ENCODE data around the gene ARHGEF18. TPM values are rescaled to one million over a fixed set of nuclear protein-coding genes. Genes with fewer than 3 reads are reported as not detected.
"Not testable (repeated sequence)": the region's sequence is repeated elsewhere in the genome, so short reads cannot be mapped to it uniquely, and the experiment has no call there.

ARHGEF18 gene
- total RNA-seq, 1 donor from 2014 or later: 8.3 TPM

DNA sequence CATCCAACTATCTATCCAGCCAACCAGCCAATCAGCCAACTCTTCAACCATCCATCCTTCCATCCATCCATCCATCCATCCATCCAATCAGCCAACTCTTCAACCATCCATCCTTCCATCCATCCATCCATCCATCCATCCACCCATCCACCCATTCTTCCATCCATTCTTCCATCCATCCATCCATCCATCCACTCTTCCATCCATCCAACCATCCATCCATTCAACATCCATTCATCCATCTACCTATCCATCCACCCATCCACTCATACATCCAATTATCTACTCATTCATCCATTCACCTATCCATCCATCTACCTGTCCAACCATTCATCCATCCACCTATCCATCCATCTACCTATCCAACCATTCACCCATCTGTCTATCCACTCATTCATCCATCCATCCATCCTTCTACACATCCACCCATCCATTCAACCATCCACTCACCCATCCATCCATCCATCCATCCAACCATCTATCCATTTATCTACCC, 9.4 kb downstream of the ARHGEF18 start:
- intact Hi-C loops (cut with micrococcal nuclease): no loop called here
- Histone ChIP-seq H3K27me3 (ENCODE audit: low read depth) (peaks cover 14% of the 10 kb centered on the region), H3K4me3 (no peak overlapping the region), H3K4me1 (no peaks in the 10 kb centered on the region), H3K27ac (replicated peaks) (no peak overlapping the region), H3K9me3 (replicated peaks) (no peaks in the 10 kb centered on the region), H3K36me3 (no peaks in the 10 kb centered on the region)
- TF ChIP-seq, protein P1, sequence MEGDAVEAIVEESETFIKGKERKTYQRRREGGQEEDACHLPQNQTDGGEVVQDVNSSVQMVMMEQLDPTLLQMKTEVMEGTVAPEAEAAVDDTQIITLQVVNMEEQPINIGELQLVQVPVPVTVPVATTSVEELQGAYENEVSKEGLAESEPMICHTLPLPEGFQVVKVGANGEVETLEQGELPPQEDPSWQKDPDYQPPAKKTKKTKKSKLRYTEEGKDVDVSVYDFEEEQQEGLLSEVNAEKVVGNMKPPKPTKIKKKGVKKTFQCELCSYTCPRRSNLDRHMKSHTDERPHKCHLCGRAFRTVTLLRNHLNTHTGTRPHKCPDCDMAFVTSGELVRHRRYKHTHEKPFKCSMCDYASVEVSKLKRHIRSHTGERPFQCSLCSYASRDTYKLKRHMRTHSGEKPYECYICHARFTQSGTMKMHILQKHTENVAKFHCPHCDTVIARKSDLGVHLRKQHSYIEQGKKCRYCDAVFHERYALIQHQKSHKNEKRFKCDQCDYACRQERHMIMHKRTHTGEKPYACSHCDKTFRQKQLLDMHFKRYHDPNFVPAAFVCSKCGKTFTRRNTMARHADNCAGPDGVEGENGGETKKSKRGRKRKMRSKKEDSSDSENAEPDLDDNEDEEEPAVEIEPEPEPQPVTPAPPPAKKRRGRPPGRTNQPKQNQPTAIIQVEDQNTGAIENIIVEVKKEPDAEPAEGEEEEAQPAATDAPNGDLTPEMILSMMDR (IDR thresholded peaks at IDR 0.05; ENCODE audit: borderline replicate concordance): no peak
- DNase-seq: no peak

DNA sequence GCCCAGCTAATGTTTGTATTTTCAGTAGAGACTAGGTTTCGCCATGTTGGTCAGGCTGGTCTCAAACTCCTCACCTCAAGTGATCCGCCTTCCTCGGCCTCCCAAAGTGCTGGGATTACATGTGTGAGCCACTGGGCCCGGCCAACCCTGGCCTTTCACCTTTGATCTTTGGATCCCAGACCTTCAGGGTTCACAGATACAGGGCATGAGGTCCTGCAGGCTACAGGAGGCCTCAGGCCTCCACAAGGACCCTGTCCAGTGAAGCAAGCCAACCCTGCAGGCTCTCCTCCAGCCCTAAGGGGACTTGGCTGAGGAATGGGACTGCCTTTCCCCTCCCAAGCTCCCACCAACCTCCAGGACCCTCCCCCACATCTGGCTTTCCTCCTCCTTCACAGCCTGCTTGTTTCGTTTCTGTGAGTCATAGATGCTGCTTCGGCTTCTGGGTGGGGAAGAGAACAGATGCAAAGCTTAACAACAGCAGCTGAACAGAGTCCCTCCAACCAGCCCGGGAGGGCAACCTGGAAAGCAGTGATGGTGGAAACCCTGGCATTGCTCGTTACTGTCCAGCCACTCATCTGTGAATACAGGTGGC, 11.8 kb downstream of the ARHGEF18 start:
- TF ChIP-seq, protein P1 (IDR thresholded peaks at IDR 0.05; ENCODE audit: borderline replicate concordance): no peak
- Histone ChIP-seq H3K9me3 (replicated peaks) (no peaks in the 10 kb centered on the region), H3K4me1 (no peaks in the 10 kb centered on the region), H3K27ac (replicated peaks) (no peak overlapping the region), H3K4me3 (no peak overlapping the region), H3K36me3 (no peaks in the 10 kb centered on the region), H3K27me3 (ENCODE audit: low read depth) (peaks cover 7% of the 10 kb centered on the region)
- intact Hi-C loops (cut with micrococcal nuclease): no loop called here
- no peak for DNase-seq

DNA sequence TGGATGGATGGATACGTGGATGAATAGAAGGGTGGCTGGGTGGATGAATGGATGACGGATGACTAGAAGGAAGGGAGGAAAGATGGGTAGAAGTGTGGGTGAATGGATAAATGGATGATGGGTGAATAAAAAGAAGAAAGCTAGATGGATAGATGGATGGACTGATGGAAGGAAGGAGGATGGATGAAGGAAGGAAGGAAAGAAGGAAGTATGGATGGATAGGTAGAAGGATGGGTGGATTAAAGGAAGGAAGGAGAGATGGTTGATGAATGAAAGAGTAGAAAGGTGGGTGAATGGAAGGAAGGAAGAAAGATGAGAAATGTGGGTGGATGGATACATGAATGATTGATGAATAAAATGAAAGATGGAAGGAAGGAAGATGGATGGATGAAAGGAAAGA, 14.5 kb downstream of the ARHGEF18 start:
- no peak for DNase-seq
- no peak overlapping the region for H3K27ac ChIP-seq (replicated peaks)
- H3K36me3 ChIP-seq: no peaks in the 10 kb centered on the region
- H3K4me3 ChIP-seq: no peak overlapping the region
- H3K4me1 ChIP-seq: no peaks in the 10 kb centered on the region
- intact Hi-C loops (cut with micrococcal nuclease): no loop called here
- H3K27me3 ChIP-seq (ENCODE audit: low read depth): peaks cover 7% of the 10 kb centered on the region
- TF ChIP-seq, protein P1 (IDR thresholded peaks at IDR 0.05; ENCODE audit: borderline replicate concordance): no peak
- H3K9me3 ChIP-seq (replicated peaks): no peaks in the 10 kb centered on the region

DNA sequence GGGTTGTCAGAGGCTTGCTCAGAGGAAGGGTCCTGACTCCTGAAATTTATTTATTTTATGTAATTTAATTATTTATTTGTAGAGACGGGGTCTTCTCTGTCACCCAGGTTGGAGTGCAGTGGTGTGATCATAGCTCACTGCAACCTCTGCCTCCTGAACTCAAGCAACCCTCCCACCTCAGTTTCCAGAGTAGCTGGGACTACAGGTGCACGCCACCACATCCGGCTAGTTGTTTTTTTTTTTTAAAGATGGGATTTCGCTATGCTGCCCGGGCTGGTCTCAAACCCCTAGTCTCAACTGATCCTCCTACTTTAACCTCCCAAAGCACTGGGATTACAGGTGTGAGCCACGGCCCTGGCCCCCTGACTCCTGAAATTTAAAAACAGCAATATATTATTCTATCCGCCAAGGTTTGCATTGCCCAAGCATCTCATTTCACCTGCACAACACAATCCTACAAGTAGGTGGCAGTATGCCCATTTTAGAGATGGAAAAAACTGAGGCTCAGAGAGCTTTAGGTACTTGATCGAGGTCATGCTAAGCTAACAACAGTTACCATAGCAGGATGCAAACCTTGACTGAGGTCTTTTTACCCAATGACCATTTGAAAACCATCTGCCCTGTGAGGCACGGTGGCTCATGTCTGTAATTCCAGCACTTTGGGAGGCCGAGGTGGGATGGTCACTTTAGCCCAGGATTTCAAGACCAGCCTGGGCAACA, 18.1 kb downstream of the ARHGEF18 start:
- H3K27ac ChIP-seq (replicated peaks): no peak overlapping the region
- no peak for DNase-seq
- H3K4me1 ChIP-seq: no peaks in the 10 kb centered on the region
- H3K4me3 ChIP-seq: no peak overlapping the region
- no peaks in the 10 kb centered on the region for H3K9me3 ChIP-seq (replicated peaks)
- peaks cover 19% of the 10 kb centered on the region for H3K27me3 ChIP-seq (ENCODE audit: low read depth)
- intact Hi-C loops (cut with micrococcal nuclease): no loop called here
- no peaks in the 10 kb centered on the region for H3K36me3 ChIP-seq
- TF ChIP-seq, protein P1 (IDR thresholded peaks at IDR 0.05; ENCODE audit: borderline replicate concordance): peak; percentile 33

DNA sequence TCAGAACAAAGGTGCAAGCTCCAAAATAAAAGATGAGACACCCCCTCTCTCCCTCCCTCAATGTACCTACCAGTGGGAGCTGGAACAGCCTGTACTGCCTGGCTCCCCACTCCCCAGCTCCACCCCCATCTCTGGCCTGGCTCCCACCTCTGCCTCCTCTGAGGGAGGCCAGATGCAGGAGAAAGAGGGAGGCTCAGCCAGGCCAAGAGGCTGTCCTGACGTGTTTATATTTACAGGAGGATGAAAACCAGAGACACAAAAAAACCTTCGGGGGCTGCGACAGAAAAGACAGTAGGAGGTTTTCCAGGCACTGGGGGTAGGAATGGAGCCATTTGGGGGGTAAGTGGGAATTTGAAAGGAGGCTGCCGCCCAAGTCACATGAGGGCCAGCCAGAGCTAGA, 19.7 kb downstream of the ARHGEF18 start:
- intact Hi-C loops (cut with micrococcal nuclease): no loop called here
- H3K9me3 ChIP-seq (replicated peaks): no peaks in the 10 kb centered on the region
- no peak overlapping the region for H3K27ac ChIP-seq (replicated peaks)
- H3K4me1 ChIP-seq: no peaks in the 10 kb centered on the region
- no peaks in the 10 kb centered on the region for H3K36me3 ChIP-seq
- TF ChIP-seq, protein P1 (IDR thresholded peaks at IDR 0.05; ENCODE audit: borderline replicate concordance): no peak
- DNase-seq: no peak
- no peak overlapping the region for H3K4me3 ChIP-seq
- peaks cover 12% of the 10 kb centered on the region for H3K27me3 ChIP-seq (ENCODE audit: low read depth)

DNA sequence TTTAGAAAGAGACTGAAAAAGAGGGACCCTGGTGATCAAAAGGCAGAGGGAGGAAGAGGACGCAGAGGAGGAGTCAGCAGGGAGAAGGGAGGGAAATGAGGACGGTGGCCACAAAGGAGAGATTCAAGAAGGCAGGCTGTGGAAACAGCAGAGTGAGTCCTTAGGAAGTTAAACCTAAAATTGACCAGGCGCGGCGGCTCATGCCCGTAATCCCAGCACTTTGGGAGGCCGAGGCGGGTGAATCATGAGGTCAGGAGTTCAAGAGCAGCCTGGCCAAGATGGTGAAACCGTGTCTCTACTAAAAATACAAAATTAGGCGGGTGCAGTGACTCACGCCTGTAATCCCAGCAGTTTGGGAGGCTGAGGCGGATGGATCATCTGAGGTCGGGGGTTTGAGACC, 20.1 kb downstream of the ARHGEF18 start:
- H3K27ac ChIP-seq (replicated peaks); H3K36me3 ChIP-seq; H3K4me1 ChIP-seq; intact Hi-C loops (cut with micrococcal nuclease); H3K4me3 ChIP-seq; H3K9me3 ChIP-seq (replicated peaks); DNase-seq: not testable (repeated sequence)
- H3K27me3 ChIP-seq (ENCODE audit: low read depth): peaks cover 12% of the 10 kb centered on the region
